CD14-positive monocyte (primary cell): Measurements from ENCODE around the gene NSUN7. TPM values are rescaled to one million over a fixed set of nuclear protein-coding genes. Genes with fewer than 3 reads are reported as not detected.

ENCODE experiments used
- DNase-seq, 3 donors: peaks; one replicate each; pipeline ENCODE4 v3.0.0-alpha.2; 2011 to 2022
- H2AFZ ChIP-seq: 2 replicates; pipeline ENCODE4 v1.6.0; 2012; ENCODE audit warnings: mild to moderate bottlenecking, low read depth, low read length, inconsistent platforms; ENCODE audit not compliant: insufficient read depth, poor library complexity, severe bottlenecking
- H3K27ac ChIP-seq, 2 donors: 1 replicate in 1 of 2; 2 replicates in 1 of 2; pipeline ENCODE4 v1.5.1; 2012 to 2013; ENCODE audit warnings: low read length in 2 of 2, control low read depth in 1 of 2, inconsistent platforms in 1 of 2, low read depth in 1 of 2, mild to moderate bottlenecking in 1 of 2
- H3K27me3 ChIP-seq, 2 donors: one replicate each; pipeline versions ENCODE4 v1.6.0 to v1.6.1; 2011 to 2013; ENCODE audit warnings: low read length in 2 of 2; ENCODE audit not compliant: control insufficient read depth in 2 of 2, insufficient read depth in 2 of 2
- H3K36me3 ChIP-seq, 2 donors: replicated peaks in 1 of 2; 1 replicate in 1 of 2; 2 replicates in 1 of 2; pipeline versions ENCODE4 v1.5.1 to v1.6.1; 2012 to 2013; ENCODE audit warnings: low read length in 2 of 2, control low read depth in 1 of 2, inconsistent platforms in 1 of 2, mild to moderate bottlenecking in 1 of 2; ENCODE audit not compliant: insufficient read depth in 2 of 2, control insufficient read depth in 1 of 2
- H3K4me1 ChIP-seq, 2 donors: 1 replicate in 1 of 2; 2 replicates in 1 of 2; pipeline versions ENCODE4 v1.5.1 to v1.6.1; 2012 to 2013; ENCODE audit warnings: low read length in 2 of 2, control low read depth in 1 of 2, inconsistent platforms in 1 of 2, mild to moderate bottlenecking in 1 of 2, moderate library complexity in 1 of 2; ENCODE audit not compliant: insufficient read depth in 2 of 2, control insufficient read depth in 1 of 2
- H3K4me2 ChIP-seq: replicated peaks from 2 replicates; pipeline ENCODE3; 2012; ENCODE audit warnings: low read length, moderate library complexity, mild to moderate bottlenecking; ENCODE audit not compliant: poor library complexity, severe bottlenecking; ENCODE audit errors: extremely low read depth
- H3K4me3 ChIP-seq, 3 experiments: fragments of 200-600 bp in 1 of 3; sonication (generic) in 1 of 3; replicated peaks in 1 of 3; 1 replicate in 2 of 3; 2 replicates in 1 of 3; pipeline ENCODE4 v1.5.1; 2011 to 2013; ENCODE audit warnings: low read length in 3 of 3, mild to moderate bottlenecking in 3 of 3, control low read depth in 2 of 3, low read depth in 2 of 3, inconsistent platforms in 1 of 3, moderate library complexity in 1 of 3
- H3K79me2 ChIP-seq: 2 replicates; pipeline ENCODE4 v1.6.0; 2012; ENCODE audit warnings: mild to moderate bottlenecking, control low read depth, inconsistent platforms, low read length, moderate library complexity; ENCODE audit not compliant: insufficient read depth
- H3K9ac ChIP-seq: 2 replicates; pipeline ENCODE4 v1.6.0; 2017; ENCODE audit warnings: low read length, mild to moderate bottlenecking; ENCODE audit not compliant: insufficient read depth, poor library complexity, severe bottlenecking
- H3K9me3 ChIP-seq, 2 donors: replicated peaks in 1 of 2; 1 replicate in 1 of 2; 2 replicates in 1 of 2; pipeline versions ENCODE4 v1.5.1 to v1.6.1; 2012 to 2013; ENCODE audit warnings: low read length in 2 of 2, control low read depth in 1 of 2; ENCODE audit not compliant: control insufficient read depth in 1 of 2, insufficient read depth in 1 of 2
- H4K20me1 ChIP-seq: 2 replicates; pipeline ENCODE4 v1.6.0; 2012; ENCODE audit warnings: mild to moderate bottlenecking, low read length, control low read depth, moderate library complexity; ENCODE audit not compliant: insufficient read depth
- H3K27ac Mint-ChIP-seq, 7 donors: one replicate each; pipeline ENCODE4 v1.8.0; 2020; ENCODE audit warnings: mild to moderate bottlenecking in 7 of 7, mixed read lengths in 7 of 7, moderate library complexity in 6 of 7, inconsistent platforms in 2 of 7
- H3K27me3 Mint-ChIP-seq, 3 donors: one replicate each; pipeline ENCODE4 v1.8.0; 2021 to 2022; ENCODE audit warnings: low read depth in 3 of 3, mild to moderate bottlenecking in 3 of 3, mixed read lengths in 3 of 3, moderate library complexity in 3 of 3, inconsistent platforms in 1 of 3
- H3K36me3 Mint-ChIP-seq, 2 donors: one replicate each; pipeline ENCODE4 v1.8.0; 2020; ENCODE audit warnings: mixed read lengths in 2 of 2, inconsistent platforms in 1 of 2, mild to moderate bottlenecking in 1 of 2
- H3K4me1 Mint-ChIP-seq: one replicate; pipeline ENCODE4 v1.8.0; 2020; ENCODE audit warnings: mild to moderate bottlenecking, mixed read lengths
- H3K4me3 Mint-ChIP-seq, 2 donors: one replicate each; pipeline ENCODE4 v1.8.0; 2020; ENCODE audit warnings: mild to moderate bottlenecking in 2 of 2, mixed read lengths in 2 of 2, moderate library complexity in 1 of 2
- H3K9me3 Mint-ChIP-seq, 7 donors: one replicate each; pipeline ENCODE4 v1.8.0; 2020 to 2022; ENCODE audit warnings: mixed read lengths in 7 of 7, mild to moderate bottlenecking in 6 of 7, moderate library complexity in 6 of 7, inconsistent platforms in 2 of 7
- CTCF ChIP-seq: fragments of 200-600 bp; IDR thresholded peaks from one replicate; pipeline ENCODE4 v1.8.0; 2022; ENCODE audit warnings: antibody characterized with exemption, mild to moderate bottlenecking
- WGBS: methylation state at CpG from one replicate; pipeline ENCODE4 v1.1.5; 2013; ENCODE audit warnings: missing lambda C conversion rate; ENCODE audit not compliant: insufficient coverage; 5-methylcytosine and 5-hydroxymethylcytosine counted together
- intact Hi-C, 2 donors: fragments of 100-400 bp; cut with micrococcal nuclease; formaldehyde crosslinking; loops; one replicate each; pipeline versions ENCODE4 v1.15.0 to v1.15.1; 2023
- polyA plus RNA-seq, 3 donors: library from polyadenylated mRNA; depleted of rRNA in 1 of 3; unstranded in 2 of 3; stranded (reverse) in 1 of 3; fragments of 300-500 nt in 2 of 3; fragments of >200 nt in 1 of 3; fragmentation: Illumina TruSeq in 2 of 3; gene quantifications; 1 replicate in 2 of 3; 2 replicates in 1 of 3; pipeline ENCODE4 v1.2.3, GENCODE V29; 2012 to 2021

Gene NSUN7
- polyA plus RNA-seq, 3 donors: 0.21 to 0.62 (median 0.57) TPM

- DNase-seq: no peak
- no peaks in the 10 kb centered on the region for H3K27me3 ChIP-seq
- no peak overlapping the region for H3K9ac ChIP-seq
- no peaks in the 10 kb centered on the region for H3K79me2 ChIP-seq
- H3K4me3 ChIP-seq: no peak overlapping the region
- H4K20me1 ChIP-seq: no peaks in the 10 kb centered on the region
- H3K27me3 Mint-ChIP-seq: peaks cover 0 to 1% (median 0%) of the 10 kb centered on the region in 3 donors
- no peaks in the 10 kb centered on the region for H3K36me3 Mint-ChIP-seq
- intact Hi-C loops: no loop called here
- H3K27ac Mint-ChIP-seq: no peak overlapping the region
- H3K4me1 Mint-ChIP-seq: peaks cover 8% of the 10 kb centered on the region
- no peaks in the 10 kb centered on the region for H3K9me3 ChIP-seq
- H3K4me2 ChIP-seq: no peak overlapping the region
- H3K36me3 ChIP-seq: no peaks in the 10 kb centered on the region
- no peak overlapping the region for H3K4me3 Mint-ChIP-seq
- peaks cover 0 to 2% (median 0%) of the 10 kb centered on the region in 7 donors for H3K9me3 Mint-ChIP-seq
- no peak overlapping the region for H2AFZ ChIP-seq
- H3K4me1 ChIP-seq: peaks cover 5 to 7% of the 10 kb centered on the region in 2 donors
- no peak for TF ChIP-seq CTCF
- H3K27ac ChIP-seq: no peak overlapping the region
- WGBS: 60% methylated on average over 1 of the region's 4 CpGs
Observed at GRCh38 chr4:40850496-40850895, 100.7 kb downstream of the NSUN7 start.

- peak overlapping the region in 6 of 7 donors; percentile 25 to 94 (median 82) for H3K27ac Mint-ChIP-seq
- peak overlapping the region; percentile 40 to 74 (median 49) for H3K4me3 ChIP-seq
- DNase-seq: peak in 1 of 3 donors; percentile 10
- peaks cover 30% of the 10 kb centered on the region for H3K4me1 Mint-ChIP-seq
- peak overlapping the region; percentile 84 for H2AFZ ChIP-seq
- no peaks in the 10 kb centered on the region for H3K27me3 ChIP-seq
- H3K36me3 ChIP-seq: no peaks in the 10 kb centered on the region
- no peak for TF ChIP-seq CTCF
- peak overlapping the region; percentile 93 for H3K4me2 ChIP-seq
- H3K9me3 ChIP-seq: no peaks in the 10 kb centered on the region
- peak overlapping the region; percentile 58 for H3K9ac ChIP-seq
- no peaks in the 10 kb centered on the region for H3K79me2 ChIP-seq
- H4K20me1 ChIP-seq: no peaks in the 10 kb centered on the region
- peaks cover 0 to 2% (median 0%) of the 10 kb centered on the region in 7 donors for H3K9me3 Mint-ChIP-seq
- peaks cover 26 to 29% of the 10 kb centered on the region in 2 donors for H3K4me1 ChIP-seq
- peak overlapping the region; percentile 78 to 88 for H3K4me3 Mint-ChIP-seq
- peaks cover 0 to 1% of the 10 kb centered on the region in 2 donors for H3K36me3 Mint-ChIP-seq
- peaks cover 9 to 14% (median 12%) of the 10 kb centered on the region in 3 donors for H3K27me3 Mint-ChIP-seq
- intact Hi-C loops: loop anchor here in 1 of 2 donors (5.0 kb wide), 1 partner anchor 34 kb away; no protein-coding TSS in a partner anchor
- WGBS: 6% methylated on average over 8 of the region's 16 CpGs
- H3K27ac ChIP-seq: peak overlapping the region in 1 of 2 donors; percentile 40
Observed at GRCh38 chr4:40856277-40856839, 106.6 kb downstream of the NSUN7 start.
